Left colon (tissue), 2 donors: ENCODE data around the gene TMEM244. TPM values are rescaled to one million over a fixed set of nuclear protein-coding genes. Genes with fewer than 3 reads are reported as not detected.
"Not testable (repeated sequence)": the region's sequence is repeated elsewhere in the genome, so short reads cannot be mapped to it uniquely, and the experiment has no call there.

Experiments
- ATAC-seq: fragments of 200-7000 bp; cut with Tn5 transposase; one replicate; pipeline ENCODE4 v1.9.1; 2020; ENCODE audit warnings: mild to moderate bottlenecking, moderate library complexity
- DNase-seq, 2 donors: peaks; one replicate each; pipeline ENCODE4 v3.0.0-alpha.2; 2020
- intact Hi-C, 2 donors: fragments of 100-400 bp; cut with DNase I in 1 of 2; cut with micrococcal nuclease in 1 of 2; formaldehyde crosslinking; loops; one replicate each; pipeline versions ENCODE4 v1.11.2 to v1.14.0; 2022; cut with DNase I, micrococcal nuclease
- long read RNA-seq: library from polyadenylated mRNA; unstranded; transcript quantifications from one replicate; pipeline ENCODE4 v2.0.0, GENCODE V29; 2021
- total RNA-seq, 2 donors: library from RNA; stranded (reverse); fragmentation: NEBNext Ultra II Directional; extraction: Animal tissue kit (Norgen Biotek cat#: 25700); gene quantifications; one replicate each; pipeline ENCODE4 v1.2.1, GENCODE V29; 2021
- donor health status: DM: no; HTN: no; CAD: no.
- donor health status: DM: yes; HTN: yes; CAD: no.

TMEM244 gene
- not detected for total RNA-seq
- long read RNA-seq = 0 reads

- no peak for DNase-seq
- no peak for ATAC-seq
- intact Hi-C loops = no loop called here
These were observed at the start of gene TMEM244 for GRCh38 chr6:129860908-129861665. TSS of gene TMEM244 (minus strand) at chr6:129861315. CDS start at chr6:129861188, 127 bp downstream.

- ATAC-seq (no peak), DNase-seq (no peak)
- intact Hi-C loops = no loop called here
These were observed 47.7 kb upstream of the TMEM244 start for GRCh38 chr6:129908858-129909257.

DNA sequence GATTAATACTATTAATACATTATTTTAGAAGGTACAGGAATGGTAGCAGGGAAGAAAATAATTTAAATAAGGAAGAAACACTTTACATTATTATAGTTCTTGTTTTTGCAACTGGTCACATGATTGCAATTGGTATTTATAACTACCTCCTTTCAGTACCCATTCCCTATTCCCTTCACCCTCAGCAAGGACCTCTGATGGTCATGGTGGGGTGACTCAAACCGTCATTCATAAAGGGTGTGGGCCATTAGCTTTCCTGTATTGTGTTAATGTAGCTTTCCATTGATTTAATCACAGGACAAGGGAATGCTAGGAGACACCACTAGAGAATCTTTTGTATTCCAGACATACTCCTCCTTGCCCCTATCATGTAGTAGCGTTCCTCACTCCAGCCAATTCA, 47.2 kb upstream of the TMEM244 start:
- DNase-seq (no peak), ATAC-seq (no peak)
- intact Hi-C loops = no loop called here

- DNase-seq = no peak
- intact Hi-C loops = no loop called here
- ATAC-seq = no peak
These were observed 45.5 kb upstream of the TMEM244 start for GRCh38 chr6:129906515-129907077.

DNA sequence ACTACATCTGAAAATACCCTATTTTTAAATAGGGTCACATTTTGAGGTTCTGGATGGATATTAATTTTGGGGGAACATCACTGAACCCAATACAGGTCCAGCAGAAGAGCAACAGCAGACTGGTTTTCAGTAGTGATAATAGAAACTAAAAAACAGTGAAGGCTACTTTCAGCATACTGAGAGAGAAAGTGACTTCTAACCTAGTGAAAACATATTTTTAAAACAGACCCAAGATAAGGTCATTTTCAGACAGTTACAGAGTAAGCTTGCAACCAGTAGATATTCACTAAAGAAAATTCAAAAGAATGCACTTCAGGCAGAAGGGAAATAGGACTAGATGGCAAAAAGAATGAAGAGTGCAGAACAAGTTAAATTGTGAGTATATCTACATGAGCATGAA, 42.0 kb upstream of the TMEM244 start:
- no peak for DNase-seq
- intact Hi-C loops = no loop called here
- ATAC-seq = no peak

GRCh38 chr6:129902681-129903080, 41.6 kb upstream of the TMEM244 start:
- intact Hi-C loops = no loop called here
- no peak for DNase-seq

DNA sequence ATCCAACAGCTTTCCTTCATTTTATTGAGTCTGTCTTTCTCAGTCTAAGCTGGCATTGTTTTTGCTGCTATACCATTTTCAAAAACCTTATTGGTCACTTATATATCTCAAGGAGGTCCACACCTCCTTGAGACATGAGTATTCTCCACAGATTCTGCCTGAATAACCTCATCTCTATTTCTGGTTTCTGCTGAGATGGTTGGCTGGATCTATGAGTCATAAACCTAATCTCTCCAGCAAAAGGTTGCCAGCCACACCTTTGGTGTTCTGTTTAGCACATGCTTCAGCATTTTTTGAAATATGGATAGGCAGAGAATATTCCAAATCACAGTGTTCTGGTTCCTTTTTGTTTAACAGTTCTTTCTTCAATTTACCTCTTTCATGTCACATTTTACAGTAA, 40.8 kb upstream of the TMEM244 start:
- intact Hi-C loops = no loop called here
- DNase-seq (no peak), ATAC-seq (no peak)

More at GRCh38 chr6:129902681-129903080, 41.6 kb upstream of the TMEM244 start:
- ATAC-seq = no peak

DNA sequence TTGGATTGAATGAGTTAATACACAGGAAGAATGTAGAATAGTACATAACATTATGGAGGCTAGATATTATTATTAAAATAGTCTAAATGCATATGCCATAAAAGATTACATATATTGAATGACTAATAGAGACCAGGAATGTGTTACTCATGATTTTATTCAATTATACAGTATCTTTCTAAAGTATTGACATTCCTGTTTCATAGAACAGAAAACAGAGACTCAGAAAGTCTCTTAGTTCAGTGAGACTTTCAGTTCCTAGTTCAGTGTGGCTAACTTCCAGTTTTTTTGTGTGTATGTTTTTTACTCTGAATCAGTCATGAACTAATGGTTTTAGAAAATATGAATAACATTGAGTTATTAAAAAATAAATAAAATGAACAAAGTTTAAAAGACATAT, 34.6 kb upstream of the TMEM244 start:
- no peak for ATAC-seq
- DNase-seq = no peak
- intact Hi-C loops = no loop called here

DNA sequence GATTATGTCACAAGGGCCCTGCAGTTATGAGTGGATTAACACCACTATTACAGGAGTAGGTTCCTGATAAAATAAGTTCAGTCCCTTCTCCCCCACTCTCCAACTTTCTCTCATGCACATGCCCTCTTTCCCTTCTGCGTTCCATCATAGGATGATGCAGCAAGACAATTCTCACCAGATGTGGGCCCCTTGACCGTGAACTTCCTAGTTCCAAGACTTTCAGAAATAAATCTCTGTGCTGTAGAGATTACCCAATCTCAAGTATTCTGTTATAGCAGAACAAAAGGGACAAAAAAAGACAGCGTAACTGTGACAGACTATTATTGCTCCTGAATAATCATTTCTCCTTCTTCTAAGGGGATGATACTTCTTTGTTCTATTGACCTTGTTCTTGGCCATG, 33.8 kb upstream of the TMEM244 start:
- intact Hi-C loops = no loop called here
- ATAC-seq (no peak), DNase-seq (no peak)

DNA sequence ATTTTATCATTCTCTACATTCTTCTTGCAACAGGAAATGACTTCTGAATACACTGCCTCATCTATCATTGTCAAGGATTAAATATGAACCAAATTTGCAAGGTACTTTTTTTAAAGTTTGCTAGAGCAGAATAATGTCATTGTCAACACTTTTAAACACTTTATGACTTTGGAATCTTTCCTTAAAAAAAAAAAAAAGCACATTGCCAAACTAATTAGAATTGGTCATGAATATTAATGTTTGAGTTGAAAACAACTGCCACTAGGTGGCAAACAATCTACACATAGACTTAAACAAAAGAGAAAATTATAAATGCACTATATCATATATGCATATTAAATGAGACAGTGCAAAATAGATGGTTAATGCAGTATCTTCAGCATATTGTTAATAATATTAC, 32.5 kb upstream of the TMEM244 start:
- no peak for ATAC-seq
- intact Hi-C loops = no loop called here
- no peak for DNase-seq

- ATAC-seq (no peak), DNase-seq (no peak)
- intact Hi-C loops = no loop called here
These were observed 29.6 kb upstream of the TMEM244 start for GRCh38 chr6:129890701-129891100.

DNA sequence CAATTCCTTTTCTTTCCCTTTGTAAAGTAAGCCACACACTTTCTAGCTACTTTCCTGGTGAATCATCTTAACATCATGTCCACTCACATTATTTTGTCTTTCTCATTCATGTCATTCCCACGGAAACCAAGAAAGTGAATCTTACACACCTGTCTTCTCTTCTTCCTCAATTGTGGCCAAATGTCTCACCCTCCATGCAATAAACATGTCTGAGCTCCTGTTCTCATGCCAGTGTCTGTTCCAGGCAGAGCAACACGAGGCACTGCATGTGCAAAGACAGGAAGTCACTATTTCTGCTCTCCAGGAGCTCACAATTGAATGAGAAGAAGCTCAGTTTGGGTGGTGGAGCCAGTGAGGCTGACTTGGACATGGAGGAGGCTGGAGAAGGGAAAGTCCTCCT, 29.0 kb upstream of the TMEM244 start:
- ATAC-seq (no peak), DNase-seq (no peak)
- intact Hi-C loops = no loop called here

DNA sequence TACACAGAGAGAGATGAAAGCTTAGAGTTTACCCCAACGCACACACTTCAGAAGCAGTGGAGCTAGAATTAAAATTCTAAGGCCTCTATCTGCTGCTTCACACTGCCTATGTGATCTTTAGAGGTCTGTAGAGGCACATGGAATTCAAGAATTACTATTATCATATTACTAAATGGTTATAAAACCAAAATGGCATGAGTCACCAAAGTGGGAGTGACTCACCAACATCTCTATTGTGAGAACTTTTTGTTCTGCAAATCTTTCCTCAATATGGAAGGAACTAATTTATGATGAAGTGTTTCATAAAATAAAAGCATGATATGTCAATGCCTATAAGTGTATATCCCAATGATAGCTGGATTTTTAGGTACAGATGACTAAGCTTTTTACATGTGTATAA, 28.5 kb upstream of the TMEM244 start:
- ATAC-seq = no peak

GRCh38 chr6:129886401-129887155, 25.5 kb upstream of the TMEM244 start:
- intact Hi-C loops = no loop called here
- DNase-seq (no peak), ATAC-seq (no peak)

More for the DNA sequence above, 28.5 kb upstream of the TMEM244 start:
- intact Hi-C loops = no loop called here
- no peak for DNase-seq

- intact Hi-C loops = no loop called here
These were observed 23.1 kb upstream of the TMEM244 start for GRCh38 chr6:129884211-129884610.

DNA sequence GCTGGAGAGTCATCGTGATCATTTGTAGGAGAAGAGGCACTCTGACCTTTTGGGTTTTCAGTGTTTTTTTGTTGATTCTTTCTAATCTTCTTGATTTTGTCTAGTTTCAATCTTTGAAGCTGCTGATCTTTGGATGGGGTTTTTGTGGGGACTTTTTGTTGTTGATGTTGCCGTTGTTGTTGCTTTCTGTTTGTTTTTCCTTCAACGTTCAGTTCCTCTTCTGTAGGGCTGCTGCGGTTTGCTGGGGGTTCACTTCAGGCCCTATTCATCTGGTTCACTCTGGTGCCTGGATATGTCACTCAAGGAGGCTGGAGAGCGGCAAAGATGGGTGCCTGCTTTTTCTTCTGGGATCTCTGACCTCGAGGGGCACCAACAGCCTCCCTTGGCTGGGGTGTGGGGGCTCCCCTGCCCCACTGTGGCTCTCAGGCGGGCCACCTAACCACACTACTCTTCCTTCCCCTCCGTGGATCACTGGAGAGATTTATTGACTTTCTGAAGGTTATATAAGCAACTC, 21.5 kb upstream of the TMEM244 start:
- intact Hi-C loops = no loop called here
- ATAC-seq = no peak
- peak in 1 of 2 donors; percentile 8 for DNase-seq

More at GRCh38 chr6:129884211-129884610, 23.1 kb upstream of the TMEM244 start:
- no peak for DNase-seq
- no peak for ATAC-seq

DNA sequence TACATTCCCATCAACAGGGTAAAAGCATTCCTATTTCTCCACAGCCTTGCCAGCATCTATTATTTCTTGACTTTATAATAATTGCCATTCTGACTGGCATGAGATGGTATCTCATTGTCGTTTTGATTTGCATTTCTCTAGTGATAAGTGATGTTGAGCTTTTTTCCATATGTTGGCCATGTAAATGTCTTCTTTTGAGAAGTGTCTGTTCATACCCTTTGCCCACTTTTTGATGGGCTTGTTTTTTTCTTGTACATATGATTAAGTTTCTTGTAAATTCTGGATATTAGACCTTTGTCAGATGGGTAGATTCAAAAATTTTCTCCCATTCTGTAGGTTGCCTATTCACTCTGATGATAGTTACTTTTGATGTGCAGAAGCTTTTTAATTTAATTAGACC, 16.8 kb upstream of the TMEM244 start:
- ATAC-seq, DNase-seq, intact Hi-C loops: not testable (repeated sequence)

- intact Hi-C loops = no loop called here
- no peak for DNase-seq
- ATAC-seq = no peak
These were observed 14.8 kb upstream of the TMEM244 start for GRCh38 chr6:129875610-129876520.

- ATAC-seq = no peak
- intact Hi-C loops = no loop called here
- no peak for DNase-seq
These were observed 13.7 kb upstream of the TMEM244 start for GRCh38 chr6:129874837-129875236.
